Fibroblast of lung (primary cell): Measurements from ENCODE around the gene TKT. TPM values are rescaled to one million over a fixed set of nuclear protein-coding genes. Genes with fewer than 3 reads are reported as not detected.

Experiments
- DNase-seq, 2 donors: peaks; one replicate each; pipeline versions ENCODE4 v3.0.0 to v3.0.0-alpha.2; 2010; ENCODE audit warnings: low read depth in 2 of 2
- H2AFZ ChIP-seq: 2 replicates; pipeline ENCODE4 v1.5.1; 2012; ENCODE audit warnings: low read length, control low read depth, inconsistent platforms
- H3K27ac ChIP-seq: 2 replicates; pipeline ENCODE4 v1.5.1; 2011; ENCODE audit warnings: low read length, control low read depth; ENCODE audit not compliant: insufficient read depth
- H3K27me3 ChIP-seq: 2 replicates; pipeline ENCODE4 v1.5.1; 2011; ENCODE audit warnings: mild to moderate bottlenecking, low read length; ENCODE audit not compliant: control insufficient read depth, insufficient read depth
- H3K36me3 ChIP-seq: 2 replicates; pipeline ENCODE4 v1.5.1; 2011; ENCODE audit warnings: low read length; ENCODE audit not compliant: control insufficient read depth, insufficient read depth
- H3K4me1 ChIP-seq: 2 replicates; pipeline ENCODE4 v1.5.1; 2011; ENCODE audit warnings: low read length; ENCODE audit not compliant: control insufficient read depth, insufficient read depth; ENCODE audit errors: extremely low read depth
- H3K4me2 ChIP-seq: 2 replicates; pipeline ENCODE4 v1.5.1; 2011; ENCODE audit warnings: low read length, control low read depth; ENCODE audit not compliant: insufficient read depth; ENCODE audit errors: extremely low read depth
- H3K4me3 ChIP-seq, 4 experiments: fragments of 200-600 bp in 1 of 4; sonication (generic) in 1 of 4; replicated peaks in 1 of 4; 2 replicates each; pipeline ENCODE4 v1.5.1; 2011 to 2016; ENCODE audit warnings: low read length in 4 of 4, low read depth in 3 of 4, mild to moderate bottlenecking in 3 of 4, control low read depth in 2 of 4, inconsistent platforms in 1 of 4, mixed read lengths in 1 of 4; ENCODE audit not compliant: insufficient read depth in 1 of 4; ENCODE audit errors: control extremely low read depth in 1 of 4
- H3K79me2 ChIP-seq: 2 replicates; pipeline ENCODE4 v1.5.1; 2012; ENCODE audit warnings: mild to moderate bottlenecking, low read length, inconsistent platforms; ENCODE audit not compliant: control insufficient read depth, insufficient read depth
- H3K9ac ChIP-seq: 2 replicates; pipeline ENCODE4 v1.5.1; 2011; ENCODE audit warnings: mild to moderate bottlenecking, low read length, control low read depth; ENCODE audit not compliant: insufficient read depth
- H3K9me3 ChIP-seq: 2 replicates; pipeline ENCODE4 v1.5.1; 2012; ENCODE audit warnings: low read depth, low read length; ENCODE audit not compliant: control insufficient read depth, insufficient read depth
- H4K20me1 ChIP-seq: 2 replicates; pipeline ENCODE4 v1.5.1; 2011; ENCODE audit warnings: low read length; ENCODE audit not compliant: control insufficient read depth, insufficient read depth; ENCODE audit errors: extremely low read depth
- CTCF ChIP-seq, 2 donors: IDR thresholded peaks in 1 of 2; conservative IDR thresholded peaks in 1 of 2; 1 replicate in 1 of 2; 2 replicates in 1 of 2; pipeline ENCODE4 v1.5.1; 2011 to 2012; ENCODE audit warnings: low read length in 2 of 2, control low read depth in 1 of 2, inconsistent platforms in 1 of 2, low read depth in 1 of 2, mild to moderate bottlenecking in 1 of 2
- EZH2 ChIP-seq: IDR thresholded peaks from 2 replicates; pipeline ENCODE4 v1.5.1; 2012; ENCODE audit warnings: low read length, control low read depth, mild to moderate bottlenecking; ENCODE audit errors: missing control alignments
- polyA plus RNA-seq, 2 donors: library from polyadenylated mRNA; depleted of rRNA in 1 of 2; stranded (reverse) in 1 of 2; unstranded in 1 of 2; fragments of >200 nt; gene quantifications; 2 replicates each; pipeline ENCODE4 v1.2.1, GENCODE V29; 2011 to 2012; ENCODE audit warnings: missing spikeins in 1 of 2
- total RNA-seq: library from RNA; depleted of rRNA; stranded (reverse); fragments of >200 nt; gene quantifications from 2 replicates; pipeline ENCODE4 v1.2.1, GENCODE V29; 2014

TKT gene
- total and polyA plus RNA-seq, 2 donors (not counting 1 experiment from before 2014, with no cell fraction given): 163 to 810 TPM

GRCh38 chr3:53217175-53217574 lies 38.6 kb downstream of the TKT start:
- no peak for DNase-seq
- TF ChIP-seq EZH2 (no peak), CTCF (conservative IDR thresholded peaks at IDR 0.05 in 1 of 2, IDR thresholded peaks at IDR 0.05 in 1 of 2; ENCODE audit: low read depth in 1 of 2, low read length in 2 of 2) (no peak)
- H3K9ac ChIP-seq: no peak overlapping the region
- no peaks in the 10 kb centered on the region for H3K9me3 ChIP-seq
- H4K20me1 ChIP-seq: no peaks in the 10 kb centered on the region
- H2AFZ ChIP-seq: no peak overlapping the region
- no peaks in the 10 kb centered on the region for H3K27me3 ChIP-seq
- H3K27ac ChIP-seq: no peak overlapping the region
- H3K4me1 ChIP-seq: no peaks in the 10 kb centered on the region
- H3K36me3 ChIP-seq: peaks cover under 1% of the 10 kb centered on the region
- no peak overlapping the region for H3K4me3 ChIP-seq
- no peaks in the 10 kb centered on the region for H3K79me2 ChIP-seq
- no peak overlapping the region for H3K4me2 ChIP-seq

- Histone ChIP-seq H3K4me3 (no peak overlapping the region), H3K36me3 (no peaks in the 10 kb centered on the region)
- DNase-seq: no peak
These were observed 39.1 kb downstream of the TKT start for GRCh38 chr3:53216723-53217122.

GRCh38 chr3:53215816-53216215 lies 40.0 kb downstream of the TKT start:
- H3K4me1 ChIP-seq: no peaks in the 10 kb centered on the region
- H3K27me3 ChIP-seq: no peaks in the 10 kb centered on the region
- TF ChIP-seq CTCF (conservative IDR thresholded peaks at IDR 0.05 in 1 of 2, IDR thresholded peaks at IDR 0.05 in 1 of 2; ENCODE audit: low read depth in 1 of 2, low read length in 2 of 2): no peak
- no peak overlapping the region for H3K4me2 ChIP-seq
- H2AFZ ChIP-seq: no peak overlapping the region
- H3K36me3 ChIP-seq: no peaks in the 10 kb centered on the region
- no peak overlapping the region for H3K27ac ChIP-seq
- no peaks in the 10 kb centered on the region for H3K9me3 ChIP-seq
- no peak for DNase-seq
- H3K9ac ChIP-seq: no peak overlapping the region
- no peaks in the 10 kb centered on the region for H4K20me1 ChIP-seq
- no peaks in the 10 kb centered on the region for H3K79me2 ChIP-seq
- no peak overlapping the region for H3K4me3 ChIP-seq

More at GRCh38 chr3:53216723-53217122, 39.1 kb downstream of the TKT start:
- no peaks in the 10 kb centered on the region for H3K27me3 ChIP-seq
- no peaks in the 10 kb centered on the region for H3K79me2 ChIP-seq
- no peaks in the 10 kb centered on the region for H3K4me1 ChIP-seq
- H4K20me1 ChIP-seq: no peaks in the 10 kb centered on the region
- H3K4me2 ChIP-seq: no peak overlapping the region
- H2AFZ ChIP-seq: no peak overlapping the region
- no peaks in the 10 kb centered on the region for H3K9me3 ChIP-seq
- TF ChIP-seq EZH2: no peak
- no peak for TF ChIP-seq CTCF (conservative IDR thresholded peaks at IDR 0.05 in 1 of 2, IDR thresholded peaks at IDR 0.05 in 1 of 2; ENCODE audit: low read depth in 1 of 2, low read length in 2 of 2)
- no peak overlapping the region for H3K9ac ChIP-seq
- no peak overlapping the region for H3K27ac ChIP-seq
